ENCODE measurements around the gene TMEM207. TPM values are rescaled to one million over a fixed set of nuclear protein-coding genes. Genes with fewer than 3 reads are reported as not detected.

TMEM207 gene
- polyA plus RNA-seq, 1 donor: not detected

- DNase-seq (ENCODE audit: low read depth): no peak
Observed at GRCh38 chr3:190385731-190386688, 63.7 kb downstream of the TMEM207 start.

DNA sequence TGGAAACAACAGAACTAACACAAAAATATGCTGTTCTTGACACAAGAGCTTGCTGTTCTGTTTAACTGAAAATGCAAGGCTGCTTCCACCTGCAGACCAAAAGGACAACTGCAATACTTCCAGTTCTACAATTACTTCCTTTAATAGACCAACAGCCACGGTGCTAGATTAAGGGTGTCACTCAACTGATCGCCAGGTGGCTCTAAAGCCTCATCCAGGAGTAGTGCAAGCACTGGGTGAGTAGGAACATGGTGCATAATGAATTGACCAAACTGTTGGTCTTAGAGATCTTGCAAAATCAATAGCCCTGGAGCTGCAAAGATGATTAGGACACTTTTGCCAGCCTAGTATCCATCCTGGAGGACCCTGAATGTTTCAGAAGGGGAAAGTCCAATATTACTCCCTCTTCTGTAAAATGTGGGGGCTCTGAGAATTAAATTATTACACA is 65.4 kb downstream of the TMEM207 start:
- no peak for DNase-seq (ENCODE audit: low read depth)

GRCh38 chr3:190382082-190382481 is 67.6 kb downstream of the TMEM207 start:
- DNase-seq (ENCODE audit: low read depth): no peak

GRCh38 chr3:190381441-190381840 is 68.3 kb downstream of the TMEM207 start:
- DNase-seq (ENCODE audit: low read depth): no peak

DNA sequence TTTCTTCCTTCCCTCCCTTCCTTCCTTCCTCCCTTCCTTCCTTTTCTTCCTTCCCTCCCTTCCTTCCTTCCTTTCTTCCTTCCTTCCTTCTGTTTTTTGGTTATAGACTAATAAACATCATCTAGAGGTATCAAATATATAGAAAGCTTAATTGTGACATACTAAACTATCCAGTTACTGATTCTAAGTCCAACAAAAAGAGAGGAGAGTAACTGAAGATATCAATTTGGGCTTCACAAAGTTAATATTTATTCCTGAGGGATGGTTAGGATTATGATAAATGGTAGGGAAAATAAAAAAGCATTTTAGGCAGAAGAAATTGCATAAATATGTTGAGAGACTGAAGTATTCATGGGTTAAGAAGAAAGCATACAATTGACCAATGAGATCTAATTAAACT is 69.5 kb downstream of the TMEM207 start:
- no peak for DNase-seq (ENCODE audit: low read depth)

Other genes starting within 250 kb of the TMEM207 start
- gene CLDN1, start 127.5 kb downstream of the TMEM207 start, polyA plus RNA-seq (ENCODE audit: insufficient read length): 2.6 TPM
- 0.13 TPM for gene CLDN16, start 61.7 kb downstream of the TMEM207 start, polyA plus RNA-seq (ENCODE audit: insufficient read length)
- 8.9 TPM for gene IL1RAP, start 64.2 kb upstream of the TMEM207 start, polyA plus RNA-seq (ENCODE audit: insufficient read length)

Measured in forelimb muscle (tissue), 1 donor.